CD4-positive, alpha-beta memory T cell (primary cell): ENCODE results near the gene MCU. TPM values are rescaled to one million over a fixed set of nuclear protein-coding genes. Genes with fewer than 3 reads are reported as not detected.
A peak's percentile ranks its signal among the peaks of the same experiment; 100 is the strongest.

ENCODE experiments used
- CTCF ChIA-PET: fragments of 350-600 bp; sonication (Branson Sonifier 250); formaldehyde crosslinking; loops from one replicate; lab custom pipeline; 2021; ENCODE audit warnings: inconsistent platforms; ENCODE audit not compliant: partially characterized antibody; lab: Charles Lee
- POLR2A ChIA-PET: fragments of 350-600 bp; sonication (Branson Sonifier 250); formaldehyde crosslinking; loops from one replicate; lab custom pipeline; 2021; ENCODE audit not compliant: partially characterized antibody; lab: Charles Lee
- DNase-seq, 5 donors: peaks; one replicate each; pipeline versions ENCODE4 v3.0.0 to v3.0.0-alpha.2; 2020 to 2022; ENCODE audit warnings: mixed read lengths in 1 of 5
- H3K27ac ChIP-seq: one replicate; pipeline ENCODE4 v1.7.0; 2013; ENCODE audit warnings: low read depth, low read length
- H3K27me3 ChIP-seq: 2 replicates; pipeline ENCODE4 v1.7.0; 2013; ENCODE audit warnings: mild to moderate bottlenecking, low read length, moderate library complexity; ENCODE audit not compliant: insufficient read depth
- H3K36me3 ChIP-seq: 2 replicates; pipeline ENCODE4 v1.7.0; 2013; ENCODE audit warnings: mild to moderate bottlenecking, low read length, moderate library complexity; ENCODE audit not compliant: insufficient read depth
- H3K4me1 ChIP-seq: 2 replicates; pipeline ENCODE4 v1.7.0; 2013; ENCODE audit warnings: mild to moderate bottlenecking, low read length, moderate library complexity; ENCODE audit not compliant: insufficient read depth
- H3K4me3 ChIP-seq, 2 donors: one replicate each; pipeline ENCODE4 v1.7.0; 2013; ENCODE audit warnings: low read length in 2 of 2, mild to moderate bottlenecking in 1 of 2
- H3K9me3 ChIP-seq, 2 donors: one replicate each; pipeline ENCODE4 v1.7.0; 2013; ENCODE audit warnings: low read length in 2 of 2, control low read depth in 1 of 2; ENCODE audit not compliant: control insufficient read depth in 1 of 2
- H3K27ac Mint-ChIP-seq, 7 donors: one replicate each; pipeline ENCODE4 v1.8.0; 2020 to 2021; ENCODE audit warnings: mixed read lengths in 7 of 7, mild to moderate bottlenecking in 6 of 7, inconsistent platforms in 3 of 7, moderate library complexity in 3 of 7
- H3K27me3 Mint-ChIP-seq, 2 donors: one replicate each; pipeline ENCODE4 v1.8.0; 2020 to 2021; ENCODE audit warnings: mixed read lengths in 2 of 2
- H3K36me3 Mint-ChIP-seq, 2 donors: one replicate each; pipeline ENCODE4 v1.8.0; 2020 to 2021; ENCODE audit warnings: mixed read lengths in 2 of 2, inconsistent platforms in 1 of 2, mild to moderate bottlenecking in 1 of 2
- H3K4me1 Mint-ChIP-seq, 4 donors: one replicate each; pipeline ENCODE4 v1.8.0; 2020 to 2021; ENCODE audit warnings: mixed read lengths in 4 of 4, mild to moderate bottlenecking in 1 of 4
- H3K4me3 Mint-ChIP-seq, 8 donors: one replicate each; pipeline ENCODE4 v1.8.0; 2020 to 2021; ENCODE audit warnings: mixed read lengths in 8 of 8, mild to moderate bottlenecking in 7 of 8, moderate library complexity in 6 of 8, inconsistent platforms in 3 of 8
- H3K9me3 Mint-ChIP-seq, 8 donors: one replicate each; pipeline ENCODE4 v1.8.0; 2020 to 2021; ENCODE audit warnings: mixed read lengths in 8 of 8, mild to moderate bottlenecking in 5 of 8, inconsistent platforms in 3 of 8, moderate library complexity in 1 of 8
- intact Hi-C: fragments of 100-400 bp; cut with micrococcal nuclease; formaldehyde crosslinking; loops from one replicate; pipeline ENCODE4 v1.15.1; 2023
- polyA plus RNA-seq, 2 donors: library from polyadenylated mRNA; unstranded; fragments of 300-500 nt; fragmentation: Illumina TruSeq; gene quantifications; one replicate each; pipeline ENCODE4 v1.2.3, GENCODE V29; 2021
- total RNA-seq, 2 experiments: library from RNA; stranded (reverse); gene quantifications; one replicate each; pipeline ENCODE4 v1.2.3, GENCODE V29; 2021

Gene MCU
- total and polyA plus RNA-seq, 4 experiments from 2014 or later, result 8.8 to 16.4 (median 11.6) TPM

GRCh38 chr10:72822342-72822986 is 130.5 kb downstream of the MCU start:
- CTCF ChIA-PET, result interaction anchor here (2.3 kb wide), 1 partner anchor 458 kb away, joined by 10 read pairs; no protein-coding TSS in a partner anchor
- no peaks in the 10 kb centered on the region for H3K9me3 ChIP-seq
- intact Hi-C loops, result no loop called here
- Mint-ChIP-seq H3K27me3 (no peaks in the 10 kb centered on the region), H3K36me3 (peaks cover 0 to 6% of the 10 kb centered on the region in 2 donors), H3K27ac (no peak overlapping the region), H3K4me1 (peaks cover 9 to 15% (median 11%) of the 10 kb centered on the region in 4 donors), H3K4me3 (no peak overlapping the region), H3K9me3 (peaks cover 0 to 4% (median 0%) of the 10 kb centered on the region in 8 donors)
- no peak overlapping the region for H3K4me3 ChIP-seq
- POLR2A ChIA-PET, result no interaction called here
- no peaks in the 10 kb centered on the region for H3K36me3 ChIP-seq
- H3K4me1 ChIP-seq, result peaks cover 17% of the 10 kb centered on the region
- no peak for DNase-seq
- no peaks in the 10 kb centered on the region for H3K27me3 ChIP-seq
- H3K27ac ChIP-seq, result no peak overlapping the region

GRCh38 chr10:72825163-72825562 is 133.2 kb downstream of the MCU start:
- peaks cover 0 to 6% of the 10 kb centered on the region in 2 donors for H3K36me3 Mint-ChIP-seq
- no peak overlapping the region for H3K4me3 ChIP-seq
- no peak overlapping the region for H3K4me3 Mint-ChIP-seq
- H3K9me3 ChIP-seq, result no peaks in the 10 kb centered on the region
- H3K27me3 ChIP-seq, result no peaks in the 10 kb centered on the region
- ChIA-PET POLR2A (no interaction called here), CTCF (interaction anchor here (0.5 to 2.3 kb wide), 2 partner anchors 126 to 461 kb away, joined by 3 to 10 read pairs; no protein-coding TSS in a partner anchor)
- H3K4me1 ChIP-seq, result no peaks in the 10 kb centered on the region
- no peaks in the 10 kb centered on the region for H3K36me3 ChIP-seq
- H3K4me1 Mint-ChIP-seq, result peaks cover 0 to 1% (median 0%) of the 10 kb centered on the region in 4 donors
- H3K27me3 Mint-ChIP-seq, result no peaks in the 10 kb centered on the region
- no peak overlapping the region for H3K27ac ChIP-seq
- intact Hi-C loops, result no loop called here
- H3K27ac Mint-ChIP-seq, result no peak overlapping the region
- peaks cover 0 to 4% (median 0%) of the 10 kb centered on the region in 8 donors for H3K9me3 Mint-ChIP-seq
- DNase-seq, result no peak

- no peak for DNase-seq
- no peaks in the 10 kb centered on the region for H3K9me3 ChIP-seq
- no peaks in the 10 kb centered on the region for H3K27me3 Mint-ChIP-seq
- H3K4me3 Mint-ChIP-seq, result no peak overlapping the region
- peaks cover 0 to 6% of the 10 kb centered on the region in 2 donors for H3K36me3 Mint-ChIP-seq
- no peaks in the 10 kb centered on the region for H3K4me1 ChIP-seq
- H3K4me3 ChIP-seq, result no peak overlapping the region
- ChIA-PET CTCF (interaction anchor here (0.7 kb wide), 1 partner anchor 17 kb away, joined by 3 read pairs; no protein-coding TSS in a partner anchor), POLR2A (no interaction called here)
- peaks cover 0 to 4% (median 0%) of the 10 kb centered on the region in 8 donors for H3K9me3 Mint-ChIP-seq
- H3K27ac ChIP-seq, result no peak overlapping the region
- no peaks in the 10 kb centered on the region for H3K27me3 ChIP-seq
- no peak overlapping the region for H3K27ac Mint-ChIP-seq
- peaks cover 0 to 2% (median under 1%) of the 10 kb centered on the region in 4 donors for H3K4me1 Mint-ChIP-seq
- no peaks in the 10 kb centered on the region for H3K36me3 ChIP-seq
- intact Hi-C loops, result no loop called here
Observed at GRCh38 chr10:72826346-72826745, 134.4 kb downstream of the MCU start.

GRCh38 chr10:72828294-72828693 is 136.4 kb downstream of the MCU start:
- H3K4me3 Mint-ChIP-seq, result no peak overlapping the region
- intact Hi-C loops, result no loop called here
- CTCF ChIA-PET, result interaction anchor here (0.6 to 0.7 kb wide), 2 partner anchors 463 to 489 kb away, joined by 3 read pairs; no protein-coding TSS in a partner anchor
- no peaks in the 10 kb centered on the region for H3K36me3 Mint-ChIP-seq
- DNase-seq, result no peak
- no peak overlapping the region for H3K4me3 ChIP-seq
- H3K4me1 ChIP-seq, result no peaks in the 10 kb centered on the region
- H3K27me3 ChIP-seq, result no peaks in the 10 kb centered on the region
- no peaks in the 10 kb centered on the region for H3K36me3 ChIP-seq
- H3K9me3 ChIP-seq, result no peaks in the 10 kb centered on the region
- H3K9me3 Mint-ChIP-seq, result no peaks in the 10 kb centered on the region
- no peak overlapping the region for H3K27ac ChIP-seq
- H3K4me1 Mint-ChIP-seq, result peaks cover 0 to 4% (median 2%) of the 10 kb centered on the region in 4 donors
- H3K27ac Mint-ChIP-seq, result no peak overlapping the region
- no peaks in the 10 kb centered on the region for H3K27me3 Mint-ChIP-seq
- POLR2A ChIA-PET, result no interaction called here

- Mint-ChIP-seq H3K4me1 (peaks cover 1 to 4% (median 3%) of the 10 kb centered on the region in 4 donors), H3K27me3 (no peaks in the 10 kb centered on the region), H3K9me3 (no peaks in the 10 kb centered on the region), H3K36me3 (peaks cover 0 to 2% of the 10 kb centered on the region in 2 donors), H3K27ac (no peak overlapping the region), H3K4me3 (no peak overlapping the region)
- ChIA-PET POLR2A (interaction anchor here (0.6 kb wide), 1 partner anchor 76 kb away, joined by 5 read pairs; no protein-coding TSS in a partner anchor), CTCF (interaction anchor here (8.6 kb wide), 1 partner anchor 466 kb away, joined by 110 read pairs; no protein-coding TSS in a partner anchor)
- H3K36me3 ChIP-seq, result no peaks in the 10 kb centered on the region
- no peaks in the 10 kb centered on the region for H3K9me3 ChIP-seq
- H3K27me3 ChIP-seq, result no peaks in the 10 kb centered on the region
- no peaks in the 10 kb centered on the region for H3K4me1 ChIP-seq
- H3K27ac ChIP-seq, result no peak overlapping the region
- DNase-seq, result no peak
- intact Hi-C loops, result no loop called here
- no peak overlapping the region for H3K4me3 ChIP-seq
Observed at GRCh38 chr10:72830625-72831024, 138.7 kb downstream of the MCU start.

GRCh38 chr10:72831696-72832409 is 139.9 kb downstream of the MCU start:
- Mint-ChIP-seq H3K27ac (peak overlapping the region in 1 of 7 donors; percentile 16), H3K4me1 (peaks cover 0 to 4% (median 3%) of the 10 kb centered on the region in 4 donors)
- CTCF ChIA-PET, result interaction anchor here (8.6 kb wide), 1 partner anchor 467 kb away, joined by 110 read pairs; no protein-coding TSS in a partner anchor

GRCh38 chr10:72832701-72833100 is 140.8 kb downstream of the MCU start:
- CTCF ChIA-PET, result interaction anchor here (0.8 to 8.6 kb wide), 5 partner anchors 12 to 471 kb away, joined by 3 to 110 read pairs (median 7); partner anchors contain the start of gene MCU
- Mint-ChIP-seq H3K9me3 (no peaks in the 10 kb centered on the region), H3K4me1 (peaks cover 0 to 4% (median 3%) of the 10 kb centered on the region in 4 donors), H3K36me3 (peaks cover 0 to 2% of the 10 kb centered on the region in 2 donors), H3K27me3 (no peaks in the 10 kb centered on the region), H3K4me3 (no peak overlapping the region), H3K27ac (peak overlapping the region in 2 of 7 donors; percentile 5 to 72)
- H3K36me3 ChIP-seq, result no peaks in the 10 kb centered on the region
- no peaks in the 10 kb centered on the region for H3K27me3 ChIP-seq
- POLR2A ChIA-PET, result no interaction called here
- DNase-seq, result no peak
- intact Hi-C loops, result no loop called here
- H3K4me1 ChIP-seq, result no peaks in the 10 kb centered on the region
- H3K9me3 ChIP-seq, result no peaks in the 10 kb centered on the region
- H3K27ac ChIP-seq, result no peak overlapping the region
- H3K4me3 ChIP-seq, result no peak overlapping the region

More at GRCh38 chr10:72831696-72832409, 139.9 kb downstream of the MCU start:
- H3K27ac ChIP-seq, result no peak overlapping the region
- no peaks in the 10 kb centered on the region for H3K27me3 Mint-ChIP-seq
- no peaks in the 10 kb centered on the region for H3K27me3 ChIP-seq
- H3K9me3 ChIP-seq, result no peaks in the 10 kb centered on the region
- H3K9me3 Mint-ChIP-seq, result no peaks in the 10 kb centered on the region
- H3K4me3 ChIP-seq, result no peak overlapping the region
- H3K4me3 Mint-ChIP-seq, result no peak overlapping the region
- no peaks in the 10 kb centered on the region for H3K36me3 ChIP-seq
- intact Hi-C loops, result no loop called here
- no peak for DNase-seq
- POLR2A ChIA-PET, result no interaction called here
- H3K4me1 ChIP-seq, result no peaks in the 10 kb centered on the region
- H3K36me3 Mint-ChIP-seq, result peaks cover 0 to 2% of the 10 kb centered on the region in 2 donors
